ENCODE data around the gene OR8B8. TPM values are rescaled to one million over a fixed set of nuclear protein-coding genes. Genes with fewer than 3 reads are reported as not detected.

Gene OR8B8
- total RNA-seq, 1 experiment from 2014 or later = not detected

- ATAC-seq = no peak
- DNase-seq (ENCODE audit: low spot score) = no peak
- Mint-ChIP-seq H3K27ac (no peak overlapping the region), H3K4me1 (peaks cover 25% of the 10 kb centered on the region), H3K27me3 (ENCODE audit: low read depth) (no peaks in the 10 kb centered on the region), H3K36me3 (no peaks in the 10 kb centered on the region), H3K9me3 (no peaks in the 10 kb centered on the region), H3K4me3 (no peak overlapping the region)
- ChIA-PET POLR2A (no interaction called here), CTCF (no interaction called here)
- TF ChIP-seq TEAD1 (CRISPR knock-in tag; IDR thresholded peaks at IDR 0.05) (no peak), ZNF121 (CRISPR knock-in tag; IDR thresholded peaks at IDR 0.05) (0 out of 2 replicates have a peak, but pooled peaks have one; percentile 39)
Measured at GRCh38 chr11:124470561-124471227, 25.2 kb upstream of the OR8B8 start.

GRCh38 chr11:124467381-124467927 is 22.0 kb upstream of the OR8B8 start:
- Mint-ChIP-seq H3K4me3 (no peak overlapping the region), H3K9me3 (no peaks in the 10 kb centered on the region), H3K36me3 (no peaks in the 10 kb centered on the region), H3K4me1 (peaks cover 4% of the 10 kb centered on the region; the same call in 1 of the 2 replicates), H3K27ac (no peak overlapping the region), H3K27me3 (ENCODE audit: low read depth) (no peaks in the 10 kb centered on the region)
- TF ChIP-seq NFATC4 (CRISPR knock-in tag; IDR thresholded peaks at IDR 0.05) = no peak
- TF ChIP-seq PRRX2 (CRISPR knock-in tag; IDR thresholded peaks at IDR 0.05) = no peak
- no peak for TF ChIP-seq ZMAT4 (CRISPR knock-in tag; IDR thresholded peaks at IDR 0.05)
- TF ChIP-seq RORB (CRISPR knock-in tag; IDR thresholded peaks at IDR 0.05) = no peak
- no peak for TF ChIP-seq ATF1 (CRISPR knock-in tag; IDR thresholded peaks at IDR 0.05)
- no peak for TF ChIP-seq ZNF121 (CRISPR knock-in tag; IDR thresholded peaks at IDR 0.05)
- no peak for TF ChIP-seq AR (CRISPR knock-in tag; IDR thresholded peaks at IDR 0.05)
- TF ChIP-seq MXD4 (CRISPR knock-in tag; IDR thresholded peaks at IDR 0.05; ENCODE audit: borderline replicate concordance) = no peak
- TF ChIP-seq CDX4 (CRISPR knock-in tag; IDR thresholded peaks at IDR 0.05; ENCODE audit: borderline replicate concordance) = no peak
- TF ChIP-seq NR3C1 (CRISPR knock-in tag; conservative IDR thresholded peaks at IDR 0.05; ENCODE audit: low read depth) = no peak
- no peak for TF ChIP-seq ZNF281 (CRISPR knock-in tag; IDR thresholded peaks at IDR 0.05)
- TF ChIP-seq JUN (CRISPR knock-in tag; IDR thresholded peaks at IDR 0.05) = no peak
- no peak for TF ChIP-seq RELA (CRISPR knock-in tag; IDR thresholded peaks at IDR 0.05; ENCODE audit: borderline replicate concordance)
- TF ChIP-seq ZNF512 (CRISPR knock-in tag; IDR thresholded peaks at IDR 0.05; ENCODE audit: borderline replicate concordance) = no peak
- TF ChIP-seq SP1 (CRISPR knock-in tag; conservative IDR thresholded peaks at IDR 0.05) = no peak
- TF ChIP-seq ZSCAN18 (CRISPR knock-in tag; IDR thresholded peaks at IDR 0.05) = no peak
- TF ChIP-seq FOXP4 (CRISPR knock-in tag; IDR thresholded peaks at IDR 0.05) = no peak
- DNase-seq (ENCODE audit: low spot score) (no peak), ATAC-seq (no peak)
- ChIA-PET POLR2A (no interaction called here), CTCF (no interaction called here)
